Stimulated activated CD4-positive, alpha-beta T cell treated with anti-CD3 and anti-CD28 coated beads, Interleukin-1b, Interleukin-23, amount 100 ng/mL, for 48 hours (primary cell): ENCODE measurements around the gene AGO3.

Experiments
- DNase-seq: peaks from one replicate; pipeline ENCODE4 v3.0.0-alpha.2; 2020

Gene AGO3

GRCh38 chr1:36084497-36085115, 153.7 kb downstream of the AGO3 start:
- DNase-seq = no peak

DNA sequence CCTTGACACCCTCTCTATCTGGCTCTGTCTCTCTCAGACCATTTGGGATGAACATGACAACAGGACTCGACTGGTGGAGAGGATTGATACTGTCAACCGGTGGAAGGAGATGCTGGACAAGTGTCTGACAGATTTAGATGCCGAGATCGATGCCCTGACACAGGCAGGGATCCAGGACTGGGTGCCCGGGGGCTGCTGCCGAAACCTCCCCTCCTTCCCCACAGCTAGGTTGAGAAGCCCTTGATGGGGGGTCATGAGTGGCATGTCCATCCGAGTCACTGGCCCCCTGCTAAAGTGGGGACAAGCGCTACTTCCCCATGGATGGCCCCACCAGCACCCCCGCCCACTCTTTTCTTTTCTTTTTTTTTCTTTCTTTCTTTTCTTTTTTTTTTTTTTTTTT, 154.2 kb downstream of the AGO3 start:
- no peak for DNase-seq

GRCh38 chr1:36085686-36086526, 155.0 kb downstream of the AGO3 start:
- no peak for DNase-seq

DNA sequence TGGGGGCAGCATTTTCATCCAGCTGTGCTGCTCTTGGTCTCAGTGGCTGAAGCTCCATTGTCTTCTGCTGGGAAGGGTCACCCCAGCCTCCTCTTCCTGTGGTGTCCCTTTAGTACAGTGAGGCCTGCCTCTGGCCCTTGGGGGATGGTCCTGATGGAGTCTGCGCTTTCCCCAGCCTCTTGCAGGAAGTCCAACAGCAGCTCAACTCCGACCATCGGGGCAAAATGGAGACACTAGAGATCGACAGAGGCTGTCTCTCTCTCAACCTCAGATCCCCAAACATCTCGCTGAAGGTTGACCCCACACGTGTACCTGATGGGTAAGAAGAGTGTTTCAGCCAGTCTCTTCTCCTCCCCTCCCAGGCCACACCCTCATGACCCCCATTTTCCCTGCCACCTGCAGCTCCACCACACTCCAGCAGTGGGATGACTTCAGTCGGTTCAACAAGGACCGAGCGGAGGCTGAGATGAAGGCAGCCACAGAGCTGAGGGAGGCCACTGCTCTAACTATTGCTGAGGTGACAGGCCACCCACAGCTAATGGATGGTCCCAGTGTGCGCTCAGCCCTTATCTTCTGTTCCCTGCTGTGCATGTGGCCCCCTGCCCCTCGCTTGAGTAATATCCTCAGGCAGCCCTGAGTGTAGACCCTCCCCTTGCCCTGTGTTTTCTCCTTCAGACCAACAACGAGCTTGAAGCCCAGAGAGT, 155.8 kb downstream of the AGO3 start:
- no peak for DNase-seq

DNA sequence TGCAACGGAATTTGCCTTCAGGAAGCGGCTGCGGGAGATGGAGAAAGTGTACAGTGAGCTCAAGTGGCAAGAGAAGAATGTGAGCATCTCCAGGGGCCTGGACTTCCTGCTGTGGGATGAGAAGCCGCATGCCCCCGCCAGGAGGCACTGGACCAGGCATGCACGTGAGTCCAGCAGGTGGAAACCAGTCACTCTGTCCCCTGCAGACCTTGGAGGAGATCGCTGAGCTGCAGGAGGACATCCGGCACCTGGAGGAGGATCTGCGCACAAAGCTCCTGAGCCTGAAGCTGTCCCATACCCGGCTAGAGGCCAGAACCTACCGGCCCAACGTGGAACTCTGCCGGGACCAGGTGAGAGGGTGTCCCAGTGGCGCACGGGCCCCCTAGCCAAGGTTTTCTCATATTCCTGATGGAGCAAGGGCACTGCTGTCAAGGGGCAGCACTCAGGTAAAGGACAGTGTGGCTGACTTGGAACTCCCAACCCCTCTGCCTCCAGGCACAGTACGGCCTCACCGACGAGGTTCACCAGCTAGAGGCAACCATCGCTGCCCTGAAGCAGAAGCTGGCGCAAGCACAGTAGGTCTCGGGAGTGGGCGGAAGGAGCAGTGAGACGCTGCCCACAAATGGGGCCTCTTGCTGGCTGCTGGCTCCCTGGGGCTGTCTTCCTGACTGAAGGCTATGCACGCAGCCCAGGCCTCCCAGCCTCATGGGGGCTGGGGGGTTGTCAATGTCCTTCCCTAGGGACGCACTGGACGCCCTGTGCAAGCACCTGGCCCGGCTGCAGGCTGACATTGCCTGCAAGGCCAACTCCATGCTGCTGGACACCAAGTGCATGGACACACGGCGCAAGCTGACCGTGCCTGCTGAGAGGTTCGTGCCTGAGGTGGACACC, 156.6 kb downstream of the AGO3 start:
- DNase-seq = no peak

DNA sequence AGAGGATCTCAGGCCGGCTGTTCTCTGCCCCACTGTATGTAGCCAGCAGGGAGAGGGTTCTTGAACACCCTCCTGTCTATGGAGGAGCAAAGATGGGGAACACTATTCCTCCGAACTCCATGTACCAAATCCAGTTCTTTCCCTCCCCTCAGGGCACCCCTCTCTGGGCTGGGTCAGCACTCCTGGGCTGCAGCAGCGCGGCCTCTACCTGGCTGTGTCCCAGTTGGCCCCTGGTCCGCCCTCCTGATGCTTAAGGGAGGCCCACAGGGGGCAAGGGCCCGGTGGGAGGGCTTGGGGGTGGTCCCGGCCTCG, 157.3 kb downstream of the AGO3 start:
- DNase-seq = no peak

- DNase-seq = peak; percentile 91
These were observed 157.9 kb downstream of the AGO3 start, which contains the start of gene ADPRS for GRCh38 chr1:36088577-36089392. Gene ADPRS (plus strand): TSS chr1:36088892. CDS start chr1:36088905, 13 bp downstream.

DNA sequence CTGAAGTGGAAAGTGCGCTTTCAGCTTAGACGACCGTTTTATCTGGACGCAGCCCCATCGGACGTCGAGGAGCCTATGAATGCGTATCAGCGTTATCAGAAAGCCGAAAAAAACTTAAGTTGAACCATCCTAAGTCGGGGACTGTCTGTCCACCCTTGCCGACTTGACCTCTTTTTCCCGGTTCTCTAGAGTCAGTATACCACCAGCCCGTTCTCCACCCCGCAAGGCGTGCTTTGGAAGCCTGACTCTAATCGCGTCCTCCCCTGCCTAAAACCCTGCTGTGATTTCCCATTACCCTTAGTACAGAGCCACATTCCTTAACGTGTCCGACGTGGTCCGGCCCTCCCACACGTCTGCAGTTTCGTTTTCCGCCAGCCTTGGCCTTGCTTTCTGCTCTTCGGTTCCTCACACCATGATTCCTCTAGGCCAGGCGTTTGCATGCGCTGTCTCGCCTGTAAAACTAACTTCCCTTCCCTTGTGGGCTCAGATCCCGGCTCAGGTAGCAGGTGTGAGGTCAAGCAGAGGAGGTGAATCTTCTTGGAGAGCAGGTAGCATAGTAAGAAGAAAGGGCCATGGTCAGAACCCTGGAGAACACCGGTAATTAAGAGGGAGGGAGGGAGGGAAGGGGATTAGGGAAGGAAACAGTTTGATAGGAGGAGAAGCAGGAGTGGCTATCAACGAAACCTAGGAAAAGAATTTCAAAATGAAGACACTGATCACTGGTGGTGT, 158.7 kb downstream of the AGO3 start:
- no peak for DNase-seq

- no peak for DNase-seq
These were observed 160.2 kb downstream of the AGO3 start for GRCh38 chr1:36091141-36091540.

- no peak for DNase-seq
These were observed 160.8 kb downstream of the AGO3 start for GRCh38 chr1:36091698-36092097.

- DNase-seq = no peak
These were observed 161.4 kb downstream of the AGO3 start for GRCh38 chr1:36092166-36092797.

DNA sequence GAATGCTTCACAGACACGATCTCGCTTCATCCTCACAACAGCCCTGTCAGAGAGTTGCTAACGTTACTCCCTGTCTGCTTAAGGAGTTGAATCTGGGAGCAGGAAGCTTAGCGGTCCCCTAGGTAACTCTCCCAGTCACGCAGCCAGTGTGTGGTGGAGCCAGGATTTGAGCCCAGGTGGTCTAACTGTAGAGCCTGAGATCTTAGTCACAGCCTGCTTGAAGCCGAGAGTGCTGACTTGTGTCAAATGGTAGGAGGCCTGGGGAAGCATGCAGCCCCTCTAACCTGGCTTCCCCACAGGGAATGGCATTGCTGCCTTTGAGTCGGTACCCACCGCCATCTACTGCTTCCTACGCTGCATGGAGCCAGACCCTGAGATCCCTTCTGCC, 161.9 kb downstream of the AGO3 start:
- no peak for DNase-seq

GRCh38 chr1:36093226-36093625, 162.3 kb downstream of the AGO3 start:
- DNase-seq = no peak

DNA sequence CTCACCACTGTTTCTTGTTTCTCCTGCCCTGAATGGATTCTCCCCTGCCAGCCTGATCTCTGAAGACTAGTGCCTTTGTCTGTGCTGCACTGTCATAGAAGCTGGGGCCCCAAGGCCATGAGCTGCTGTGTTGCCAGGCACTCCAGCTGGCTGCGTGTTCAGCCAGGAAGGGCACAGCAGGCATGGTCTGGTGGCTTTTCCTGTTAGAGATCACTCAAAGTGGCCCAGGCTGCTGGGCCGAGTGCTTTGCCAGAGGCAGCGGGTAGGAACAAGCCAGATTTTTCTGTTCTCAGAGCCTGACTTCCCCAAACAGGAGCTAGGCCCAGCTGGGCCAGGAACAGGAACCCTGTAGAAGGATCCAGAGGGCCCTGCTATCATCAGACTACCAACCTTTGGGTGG, 163.0 kb downstream of the AGO3 start:
- no peak for DNase-seq

DNA sequence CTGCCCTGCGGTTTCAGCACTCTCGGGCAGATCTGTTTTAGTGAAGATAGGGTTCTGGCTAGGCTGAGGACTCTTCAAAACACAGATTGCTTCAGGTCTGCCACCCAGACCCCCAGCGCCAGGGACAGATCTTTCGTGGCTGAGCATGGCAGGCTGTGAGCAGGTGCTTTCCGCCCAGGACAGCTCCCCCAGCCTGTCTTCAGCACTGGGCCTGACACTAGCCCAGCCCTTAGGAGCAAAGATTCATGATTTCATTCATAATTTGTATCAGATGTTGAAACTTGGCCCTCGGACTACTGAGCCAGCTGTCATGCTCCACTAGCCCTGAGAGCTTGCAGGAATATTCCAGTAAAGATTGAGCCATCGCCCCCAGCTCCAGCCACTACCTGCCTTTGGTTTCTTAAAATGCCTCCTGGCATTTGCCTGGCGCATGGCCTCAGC, 163.7 kb downstream of the AGO3 start:
- DNase-seq = no peak

DNA sequence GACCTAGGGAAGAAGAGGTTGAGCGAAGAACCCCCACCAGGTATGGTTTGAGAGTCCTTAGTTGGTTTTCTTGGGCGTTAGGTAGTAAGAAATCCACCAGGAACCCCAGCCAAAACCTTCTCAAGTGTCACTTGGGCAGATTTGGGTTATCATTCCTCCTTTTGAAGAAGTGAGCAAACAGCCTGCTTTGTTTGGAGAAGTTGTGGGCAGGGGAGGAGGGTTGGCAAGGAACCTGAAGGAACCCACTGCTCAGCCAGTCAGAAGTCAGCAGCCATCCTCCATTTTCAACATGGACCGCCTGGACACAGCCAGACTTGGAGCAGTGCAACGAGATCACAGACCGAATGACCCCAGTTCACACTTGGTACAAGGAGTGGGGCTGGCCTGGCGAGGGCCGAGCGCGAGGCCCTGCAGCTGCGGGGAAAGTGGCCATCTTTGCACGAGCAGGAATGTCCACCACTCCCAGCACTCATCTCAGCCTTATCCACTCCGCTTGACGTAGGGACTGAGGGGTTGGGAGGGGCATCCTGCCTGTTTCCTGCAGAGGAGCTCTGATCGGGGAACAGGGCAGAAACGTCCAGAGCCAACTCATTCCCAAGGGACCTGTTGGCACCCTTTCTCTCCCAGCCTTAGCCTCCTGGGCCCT, 165.0 kb downstream of the AGO3 start:
- DNase-seq = no peak

DNA sequence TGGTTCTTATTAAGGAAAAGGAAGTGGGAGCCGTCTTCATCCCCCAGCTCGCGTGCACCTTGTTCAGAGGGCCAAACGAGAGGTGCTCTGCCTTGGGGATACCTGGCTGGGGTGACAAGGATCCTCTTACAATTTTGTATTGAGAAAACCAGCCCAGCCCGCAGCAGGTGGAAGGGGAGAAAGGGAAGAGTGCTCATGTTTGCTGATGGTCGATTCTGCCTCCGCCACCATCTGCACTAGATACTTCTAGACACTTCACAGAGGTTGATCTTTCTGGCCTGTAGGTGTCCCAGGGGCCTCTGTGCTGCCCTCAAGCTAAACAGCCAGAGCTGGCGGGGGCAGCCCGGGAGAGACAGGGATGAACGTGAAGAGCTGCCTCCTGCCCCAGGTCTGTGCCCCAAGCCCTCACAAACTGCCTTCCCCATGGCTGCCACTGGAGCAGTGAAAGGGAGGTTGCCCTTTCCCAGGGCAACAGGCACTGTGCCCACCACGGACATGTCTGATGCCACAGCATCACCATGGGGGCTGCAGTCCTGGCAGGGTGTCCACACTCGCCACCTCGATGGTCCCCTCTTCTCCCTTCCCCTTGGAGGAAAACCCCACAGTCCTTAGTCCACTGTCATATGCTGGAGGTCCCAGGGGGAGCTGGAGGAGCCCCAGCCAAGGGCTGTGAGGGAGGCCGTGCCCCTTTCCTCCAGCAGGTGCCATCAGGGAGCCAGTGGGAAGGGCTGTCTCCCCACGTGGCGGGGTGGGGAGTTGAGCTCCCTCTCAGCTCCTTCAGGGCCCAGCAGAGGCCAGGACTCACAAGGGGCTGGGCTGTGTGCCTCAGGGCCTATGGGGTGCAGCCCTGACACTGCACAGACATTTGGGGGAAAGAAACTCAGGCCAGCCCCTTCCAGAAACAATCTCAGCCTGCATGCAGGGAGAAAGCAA, 165.9 kb downstream of the AGO3 start:
- no peak for DNase-seq

DNA sequence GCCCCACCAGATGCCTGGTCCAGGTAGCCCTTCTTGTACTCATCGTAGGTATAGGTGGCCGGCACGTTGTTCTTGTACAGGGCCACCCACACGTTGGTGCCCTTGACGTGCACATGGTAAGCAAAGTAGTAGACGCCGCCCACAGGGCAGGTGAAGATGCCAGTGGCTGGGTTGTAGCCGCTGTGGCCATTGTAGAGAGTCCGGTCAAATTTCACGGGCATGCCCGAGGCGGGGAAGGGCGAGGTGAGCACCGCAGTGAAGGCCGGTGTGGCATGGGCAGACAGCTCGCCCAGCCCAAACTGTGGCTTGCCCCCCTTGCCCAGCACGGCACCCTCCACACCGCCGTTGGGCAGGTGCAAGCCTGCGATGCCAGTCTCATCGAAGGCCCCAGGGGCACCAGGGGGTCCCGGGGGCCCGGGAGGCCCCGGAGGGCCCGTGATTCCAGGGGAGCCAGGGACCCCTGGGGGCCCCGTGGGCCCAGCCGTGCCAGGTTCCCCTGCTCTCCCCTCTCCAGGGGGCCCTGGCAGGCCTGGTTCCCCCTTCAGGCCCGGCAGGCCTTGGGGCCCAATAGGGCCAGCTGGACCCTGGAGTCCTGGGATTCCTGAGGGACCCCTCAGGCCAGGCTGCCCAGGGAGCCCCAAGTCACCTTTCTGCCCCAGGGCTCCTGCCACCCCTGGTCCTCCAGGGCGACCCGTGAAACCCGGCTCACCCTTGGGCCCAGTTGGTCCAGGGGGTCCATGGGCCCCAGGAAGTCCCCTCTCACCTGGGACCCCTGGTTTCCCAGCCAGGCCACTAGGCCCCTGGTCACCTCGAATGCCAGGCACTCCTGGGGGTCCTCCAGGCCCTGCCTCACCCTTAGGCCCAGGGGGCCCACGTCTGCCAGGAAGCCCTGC, 167.0 kb downstream of the AGO3 start:
- DNase-seq = no peak
